ENCODE results near the gene IQCM. TPM values are rescaled to one million over a fixed set of nuclear protein-coding genes. Genes with fewer than 3 reads are reported as not detected.

The IQCM gene
- total and polyA plus RNA-seq, 3 donors from 2014 or later = 6.5 to 10.7 (median 7.4) TPM

GRCh38 chr4:149754526-149754925, 61.1 kb downstream of the IQCM start:
- intact Hi-C loops (cut with DNase I; ENCODE audit: low total_unique reads) = no loop called here
- H3K9me3 ChIP-seq = no peaks in the 10 kb centered on the region
- no peaks in the 10 kb centered on the region for H3K27me3 ChIP-seq
- H3K4me3 ChIP-seq = no peak overlapping the region
- WGBS, 2 donors = 69 to 70% methylated on average over 3 of the region's 3 CpGs
- TF ChIP-seq CTCF (IDR thresholded peaks at IDR 0.05) (no peak), POLR2A (IDR thresholded peaks at IDR 0.05) (no peak)
- H3K27ac ChIP-seq = no peak overlapping the region
- no peaks in the 10 kb centered on the region for H3K36me3 ChIP-seq (ENCODE audit: low read depth, missing control alignments)
- H3K4me1 ChIP-seq = no peaks in the 10 kb centered on the region
- no peak for DNase-seq

- H3K27ac ChIP-seq = no peak overlapping the region
- H3K27me3 ChIP-seq = no peaks in the 10 kb centered on the region
- no peak overlapping the region for H3K4me3 ChIP-seq
- 71 to 72% methylated on average over 2 of the region's 2 CpGs for WGBS, 2 donors
- DNase-seq = no peak
- intact Hi-C loops (cut with DNase I; ENCODE audit: low total_unique reads) = no loop called here
- H3K36me3 ChIP-seq (ENCODE audit: low read depth, missing control alignments) = no peaks in the 10 kb centered on the region
- TF ChIP-seq CTCF (IDR thresholded peaks at IDR 0.05) = no peak
- TF ChIP-seq POLR2A (IDR thresholded peaks at IDR 0.05) = no peak
- no peaks in the 10 kb centered on the region for H3K4me1 ChIP-seq
- H3K9me3 ChIP-seq = no peaks in the 10 kb centered on the region
Observed at GRCh38 chr4:149752729-149753128, 62.9 kb downstream of the IQCM start.

GRCh38 chr4:149751174-149751573, 64.5 kb downstream of the IQCM start:
- Histone ChIP-seq H3K4me3 (no peak overlapping the region), H3K27ac (no peak overlapping the region), H3K36me3 (ENCODE audit: low read depth, missing control alignments) (no peaks in the 10 kb centered on the region), H3K4me1 (no peaks in the 10 kb centered on the region), H3K9me3 (no peaks in the 10 kb centered on the region), H3K27me3 (no peaks in the 10 kb centered on the region)
- WGBS, 2 donors = 78 to 88% methylated on average over 4 of the region's 4 CpGs
- TF ChIP-seq POLR2A (IDR thresholded peaks at IDR 0.05) (no peak), CTCF (IDR thresholded peaks at IDR 0.05) (no peak)
- DNase-seq = no peak
- intact Hi-C loops (cut with DNase I; ENCODE audit: low total_unique reads) = no loop called here

- WGBS, 2 donors = 90 to 100% methylated on average over 1 of the region's 1 CpG
- H3K9me3 ChIP-seq = no peaks in the 10 kb centered on the region
- H3K36me3 ChIP-seq (ENCODE audit: low read depth, missing control alignments) = no peaks in the 10 kb centered on the region
- TF ChIP-seq CTCF (IDR thresholded peaks at IDR 0.05) = no peak
- TF ChIP-seq POLR2A (IDR thresholded peaks at IDR 0.05) = no peak
- intact Hi-C loops (cut with DNase I; ENCODE audit: low total_unique reads) = no loop called here
- no peak for DNase-seq
- no peaks in the 10 kb centered on the region for H3K4me1 ChIP-seq
- H3K27me3 ChIP-seq = no peaks in the 10 kb centered on the region
- no peak overlapping the region for H3K27ac ChIP-seq
- no peak overlapping the region for H3K4me3 ChIP-seq
Observed at GRCh38 chr4:149749784-149750183, 65.9 kb downstream of the IQCM start.

- 65 to 72% methylated on average over 2 of the region's 2 CpGs for WGBS, 2 donors
- no peak overlapping the region for H3K4me3 ChIP-seq
- no peaks in the 10 kb centered on the region for H3K36me3 ChIP-seq (ENCODE audit: low read depth, missing control alignments)
- no peaks in the 10 kb centered on the region for H3K4me1 ChIP-seq
- intact Hi-C loops (cut with DNase I; ENCODE audit: low total_unique reads) = no loop called here
- H3K9me3 ChIP-seq = no peaks in the 10 kb centered on the region
- TF ChIP-seq CTCF (IDR thresholded peaks at IDR 0.05) = no peak
- no peak for TF ChIP-seq POLR2A (IDR thresholded peaks at IDR 0.05)
- no peak for DNase-seq
- no peaks in the 10 kb centered on the region for H3K27me3 ChIP-seq
- H3K27ac ChIP-seq = no peak overlapping the region
Observed at GRCh38 chr4:149747646-149748045, 68.0 kb downstream of the IQCM start.
